Activated T-cell treated with anti-CD3 and anti-CD28 coated beads for 24 hours (primary cell): ENCODE data around the gene KNCN.

Experiments used
- DNase-seq: peaks from one replicate; pipeline ENCODE4 v3.0.0-alpha.2; 2020; ENCODE audit warnings: low read depth

Gene KNCN

DNA sequence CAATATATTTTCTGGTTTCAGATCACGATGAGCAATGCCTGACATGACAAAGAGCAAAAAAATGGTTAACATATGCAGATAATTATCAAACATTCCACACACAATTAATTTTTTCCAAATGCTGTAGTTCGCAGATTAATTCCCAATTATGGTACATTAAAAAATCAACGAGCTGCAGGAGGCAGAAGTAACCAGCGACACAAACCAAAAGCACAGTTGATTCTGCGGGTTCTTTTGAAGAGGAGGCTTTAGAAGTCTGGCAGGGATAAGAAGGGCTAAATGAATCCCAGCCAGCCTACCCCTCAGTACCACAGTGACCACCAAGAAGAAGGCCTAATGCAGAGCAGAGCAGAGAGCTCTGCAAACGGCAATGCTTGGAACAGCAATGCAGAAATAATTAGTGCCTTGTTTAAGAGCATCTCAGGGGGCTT lies 17.0 kb upstream of the KNCN start:
- no peak for DNase-seq

- no peak for DNase-seq
These were observed 11.9 kb upstream of the KNCN start for GRCh38 chr1:46563341-46563740.

DNA sequence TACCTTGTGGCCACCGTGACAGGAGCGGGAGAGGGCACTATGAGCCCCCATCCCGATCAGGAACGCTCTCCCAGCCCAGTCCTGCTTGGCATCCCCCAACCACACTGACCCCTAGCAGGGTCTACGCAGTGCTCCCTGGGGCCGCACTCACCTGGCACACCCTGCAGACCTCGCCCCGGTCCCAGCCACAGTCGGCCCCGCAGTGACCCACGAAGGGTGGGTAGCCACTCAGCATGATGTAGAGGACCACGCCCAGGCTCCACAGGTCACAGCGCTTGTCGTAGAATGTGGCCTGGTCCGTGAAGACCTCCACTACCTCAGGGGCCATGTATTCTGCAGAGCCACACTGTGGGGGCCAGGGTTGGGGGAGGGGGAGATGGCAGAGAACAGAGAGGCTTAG lies 11.1 kb upstream of the KNCN start:
- DNase-seq, result no peak

- DNase-seq, result no peak
These were observed 7.5 kb upstream of the KNCN start for GRCh38 chr1:46558966-46559365.

- DNase-seq, result no peak
These were observed 6.9 kb upstream of the KNCN start for GRCh38 chr1:46558141-46558963.

DNA sequence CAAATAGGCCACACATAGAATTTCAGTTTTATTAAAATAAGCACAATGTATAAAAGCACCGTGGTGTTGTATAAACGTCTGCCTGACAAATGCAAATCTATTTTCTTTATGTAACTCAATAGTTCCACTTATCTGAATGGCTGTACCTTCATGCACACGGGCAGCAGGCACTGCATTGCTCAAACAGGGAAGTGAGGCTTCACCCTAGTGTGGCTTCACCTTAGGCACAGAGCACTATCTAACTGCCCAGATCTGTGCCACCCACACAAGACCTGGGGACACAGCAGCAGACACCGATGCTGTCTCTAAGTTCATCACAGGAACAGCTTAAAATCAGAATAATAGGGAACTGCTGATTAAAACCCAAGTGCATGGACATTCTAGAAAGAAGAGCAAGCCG lies 6.0 kb upstream of the KNCN start:
- DNase-seq, result no peak

GRCh38 chr1:46556822-46557221 lies 5.4 kb upstream of the KNCN start:
- DNase-seq, result no peak

DNA sequence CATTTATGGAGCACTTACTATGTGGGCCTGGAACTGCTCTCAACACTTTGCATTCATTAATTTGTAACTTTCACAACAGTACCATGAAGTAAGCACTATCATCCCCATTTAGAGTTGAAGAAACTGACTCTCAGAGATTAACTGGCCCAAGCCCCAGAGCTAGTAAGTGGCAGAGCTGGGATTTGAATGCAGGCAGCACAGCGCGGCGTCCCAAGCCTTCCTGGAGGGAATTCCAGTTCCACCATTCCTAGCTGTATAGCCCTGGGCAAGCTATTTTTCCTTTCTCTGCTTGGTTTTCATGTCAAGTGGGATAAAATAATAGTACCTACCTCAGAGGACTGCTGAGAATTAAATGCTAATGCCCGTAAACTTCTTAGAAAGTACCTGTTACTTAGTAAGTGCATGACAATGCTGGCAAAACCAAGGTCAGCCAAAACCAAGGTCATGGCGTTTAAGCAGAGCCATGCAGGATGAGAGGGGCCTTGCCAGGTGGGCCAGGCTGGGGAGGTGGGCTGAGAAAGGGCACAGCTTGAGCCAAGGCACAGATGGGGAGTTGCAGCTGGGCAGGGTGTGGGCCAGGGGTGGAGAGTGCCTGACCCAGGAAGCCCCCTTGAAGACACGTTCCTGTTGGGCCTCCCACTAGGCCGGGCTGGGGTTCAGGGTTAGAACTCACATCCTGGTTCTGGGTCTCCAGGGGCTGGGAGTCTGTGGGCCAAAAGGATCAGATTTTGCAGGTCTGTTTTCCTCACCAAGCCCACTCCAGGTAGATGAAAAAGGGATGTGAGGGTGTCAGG lies 4.6 kb upstream of the KNCN start:
- no peak for DNase-seq

GRCh38 chr1:46554597-46555381 lies 3.3 kb upstream of the KNCN start:
- no peak for DNase-seq

GRCh38 chr1:46554236-46554596 lies 2.8 kb upstream of the KNCN start:
- DNase-seq, result no peak

GRCh38 chr1:46553506-46553905 lies 2.1 kb upstream of the KNCN start:
- no peak for DNase-seq

- no peak for DNase-seq
These were observed 1.1 kb upstream of the KNCN start for GRCh38 chr1:46552357-46553237.

GRCh38 chr1:46550751-46551231 lies 656 bp downstream of the KNCN start:
- DNase-seq, result no peak

GRCh38 chr1:46549697-46550681 lies 1.5 kb downstream of the KNCN start:
- no peak for DNase-seq

- no peak for DNase-seq
These were observed 3.7 kb downstream of the KNCN start for GRCh38 chr1:46547481-46548383.

DNA sequence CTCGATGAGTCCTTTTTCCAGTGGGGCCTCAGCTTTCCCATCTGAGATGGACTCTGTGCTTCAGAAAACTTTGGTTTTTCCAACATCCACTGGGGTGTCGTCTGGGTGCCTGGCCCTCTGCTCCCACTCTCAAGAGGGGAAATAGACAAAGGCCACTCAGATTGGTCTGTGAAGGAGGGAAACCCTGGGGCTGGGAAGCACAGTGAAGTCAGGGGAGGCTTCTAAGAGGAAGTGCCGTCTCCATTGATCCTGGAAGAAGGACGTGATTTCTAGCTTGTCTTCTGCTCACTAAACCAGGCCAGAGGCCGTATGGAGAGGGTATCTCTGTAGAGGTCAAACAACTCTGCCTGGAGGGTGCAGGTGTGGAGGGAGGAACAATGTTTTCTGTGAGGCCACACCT lies 5.2 kb downstream of the KNCN start:
- DNase-seq, result no peak

DNA sequence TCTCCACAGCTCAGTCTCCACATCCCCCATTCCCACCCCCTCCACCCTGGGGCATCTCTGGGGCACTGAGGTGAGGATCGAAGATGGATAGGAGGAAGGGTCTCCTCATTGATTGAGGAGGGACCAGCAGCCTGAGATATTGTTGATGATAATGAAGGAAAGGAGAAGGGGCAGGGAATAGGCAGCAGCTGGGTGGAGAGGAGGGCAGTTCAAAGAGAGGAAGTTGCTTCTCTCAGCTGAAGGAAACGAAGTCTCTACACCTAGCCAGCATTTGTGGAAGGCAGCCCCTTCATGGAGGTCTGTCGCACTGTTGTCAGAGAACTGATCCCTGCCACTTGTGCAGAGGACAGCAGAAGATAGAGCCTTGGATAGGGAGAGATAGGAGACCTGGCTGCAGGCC lies 5.7 kb downstream of the KNCN start:
- DNase-seq, result no peak

DNA sequence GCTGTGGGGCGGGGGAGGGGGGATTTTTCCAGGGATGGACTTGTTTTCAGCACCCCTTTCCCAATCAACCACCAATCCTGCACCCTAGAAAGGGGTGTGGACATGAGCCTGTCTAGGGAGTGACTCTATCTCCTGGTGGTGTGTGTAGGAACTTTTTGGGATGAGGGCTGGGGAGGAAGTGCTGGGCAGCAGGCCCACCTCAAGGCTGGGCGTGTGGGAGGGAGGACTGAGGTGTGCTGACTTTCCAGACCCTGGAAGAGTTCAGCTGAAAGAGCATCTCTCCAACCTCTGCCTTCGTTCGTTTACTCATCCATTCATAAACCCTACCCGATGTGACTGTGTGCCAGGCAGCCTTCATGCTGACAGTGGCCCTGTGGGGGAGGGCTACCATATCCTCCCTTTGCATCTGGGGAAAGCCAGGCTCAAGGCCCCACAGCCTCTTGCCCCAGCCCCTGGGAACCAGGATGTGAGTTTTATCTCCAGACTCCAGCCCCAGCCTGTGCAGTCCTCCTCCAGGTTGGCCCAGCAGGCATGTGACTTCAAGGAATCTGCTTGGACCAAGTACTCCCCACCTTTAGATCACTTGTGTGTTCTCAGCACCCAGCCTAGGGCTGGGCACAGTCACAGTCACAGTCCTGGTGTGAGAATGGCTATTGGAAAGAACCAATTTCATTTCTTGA lies 6.7 kb downstream of the KNCN start:
- DNase-seq, result no peak
